T-helper 1 cell (primary cell): ENCODE results near the gene PREX1.

Experiments used
- DNase-seq, 5 donors: peaks; one replicate each; pipeline ENCODE4 v3.0.0-alpha.2; 2012 to 2020

PREX1 gene

DNA sequence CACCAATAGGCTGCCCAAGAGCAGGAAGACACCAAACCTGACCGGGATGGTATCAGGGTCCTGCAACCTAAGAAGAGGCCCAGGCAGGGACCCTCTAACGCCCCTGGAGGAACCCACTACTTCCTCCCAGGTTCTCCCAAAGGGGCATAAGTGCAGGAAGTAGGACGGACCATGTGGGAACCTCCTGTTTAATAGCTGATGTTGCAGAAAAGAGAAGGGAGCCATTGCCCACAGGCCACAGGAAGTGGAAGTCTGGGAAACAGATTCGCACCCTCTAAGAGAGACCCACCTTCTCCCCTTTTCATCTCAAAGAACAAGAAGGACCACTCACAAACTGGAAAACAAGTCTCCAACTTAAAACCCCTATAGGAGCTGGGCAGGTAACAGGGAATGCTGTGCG, 18.1 kb downstream of the PREX1 start:
- DNase-seq: no peak

DNA sequence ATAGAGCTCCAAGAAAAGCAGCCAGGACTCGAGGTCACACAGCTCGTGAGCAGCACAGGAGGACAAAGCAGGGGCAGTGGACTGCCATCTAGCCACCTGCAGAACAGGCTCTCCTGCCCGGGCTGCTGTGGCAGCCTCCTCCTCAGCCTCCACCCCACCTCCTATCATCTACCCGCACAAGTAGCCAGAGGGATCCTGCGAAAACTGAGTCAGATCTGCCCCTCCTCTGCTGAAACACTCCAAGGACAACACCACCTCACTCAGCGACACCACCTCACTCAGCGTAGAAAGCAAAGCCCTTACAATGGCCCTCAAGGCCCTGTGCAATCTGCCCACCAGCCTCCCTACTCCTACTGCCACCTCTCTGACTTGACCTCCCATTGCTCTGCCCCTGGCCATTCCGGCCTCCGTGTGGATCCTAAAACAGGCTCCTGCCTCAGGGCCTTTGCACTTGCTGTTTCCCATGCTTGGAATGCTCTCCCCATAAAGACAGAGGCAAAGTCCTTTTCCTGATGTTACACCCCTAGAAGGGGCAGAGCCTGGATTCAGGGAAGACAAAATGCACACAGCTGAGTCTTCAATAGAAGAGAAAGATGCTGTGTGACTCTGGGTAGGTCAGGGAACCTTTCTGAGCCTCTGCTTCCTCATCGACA, 19.3 kb downstream of the PREX1 start:
- no peak for DNase-seq

DNA sequence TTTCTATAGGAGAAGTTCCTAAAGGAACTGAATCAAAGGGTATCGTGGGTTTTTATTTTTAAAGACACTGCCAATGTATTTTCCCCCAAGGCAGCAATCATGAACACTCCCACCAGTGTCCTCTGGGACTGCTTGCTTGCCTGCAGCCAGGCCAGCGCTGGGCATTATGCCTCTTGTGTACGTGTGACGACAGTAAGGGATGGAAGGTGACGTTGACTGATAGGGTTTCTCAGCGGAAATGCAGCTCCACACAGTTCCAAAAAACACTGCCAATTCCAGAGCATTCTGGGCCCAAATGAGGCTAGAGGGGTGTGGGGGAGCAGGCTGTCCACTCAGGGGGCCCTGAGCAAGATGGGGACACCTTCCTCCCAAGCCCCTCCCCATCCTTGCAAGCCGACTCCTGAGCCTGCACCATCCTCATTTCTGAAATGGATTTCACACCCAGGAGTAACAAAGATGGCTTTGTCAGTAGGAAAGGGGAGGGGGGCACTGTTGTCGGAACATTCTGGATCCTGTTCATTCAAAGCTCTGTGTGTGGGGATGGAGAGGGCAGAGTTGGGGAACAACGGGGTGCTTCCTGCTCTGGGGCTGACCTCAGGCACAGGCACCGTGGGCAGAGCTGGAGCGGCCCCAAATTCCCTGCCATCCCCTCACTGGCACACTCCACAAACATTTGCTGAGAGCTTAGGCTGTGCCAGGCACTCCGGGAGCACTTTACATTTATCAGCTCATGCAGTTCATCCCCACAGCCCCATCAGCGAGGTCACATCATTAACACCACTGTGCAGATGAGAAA, 20.0 kb downstream of the PREX1 start:
- no peak for DNase-seq

DNA sequence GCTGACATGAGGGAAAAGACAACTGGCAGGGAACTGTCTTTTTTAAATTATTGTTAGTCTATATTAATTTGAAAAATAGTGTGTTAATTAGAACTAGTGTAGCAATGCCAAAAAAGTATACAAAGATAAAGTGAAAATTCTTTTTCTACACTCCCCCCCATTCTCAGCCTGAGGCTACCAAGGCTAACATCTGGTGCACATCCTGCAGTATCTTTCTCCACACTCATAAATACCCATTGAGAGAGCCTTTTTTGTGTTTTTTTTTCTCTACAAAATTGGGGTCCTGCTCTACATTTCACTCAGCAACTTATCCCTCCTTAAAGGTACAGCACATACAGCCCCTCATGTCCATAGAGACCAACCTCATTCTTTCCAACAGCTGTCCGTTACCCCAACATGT, 20.7 kb downstream of the PREX1 start:
- no peak for DNase-seq

DNA sequence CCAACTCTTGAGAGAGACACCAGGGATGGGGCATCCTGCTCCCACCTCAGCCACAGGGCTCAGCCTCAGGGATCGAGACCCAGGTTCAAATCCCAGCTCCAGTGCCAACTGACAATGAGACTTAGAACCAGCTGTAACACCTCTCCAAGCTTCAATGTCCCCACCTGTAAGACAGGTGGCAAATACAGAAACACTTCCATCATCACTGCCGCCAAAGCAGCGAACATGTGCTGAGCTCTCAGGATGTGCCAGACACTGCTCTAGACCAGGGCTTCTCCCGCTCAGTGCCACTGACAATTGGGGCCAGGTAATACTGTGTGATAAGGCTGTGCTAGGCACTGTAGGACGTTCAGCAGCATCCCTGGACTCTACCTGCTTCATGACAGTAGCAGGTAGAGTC, 22.1 kb downstream of the PREX1 start:
- DNase-seq: no peak

DNA sequence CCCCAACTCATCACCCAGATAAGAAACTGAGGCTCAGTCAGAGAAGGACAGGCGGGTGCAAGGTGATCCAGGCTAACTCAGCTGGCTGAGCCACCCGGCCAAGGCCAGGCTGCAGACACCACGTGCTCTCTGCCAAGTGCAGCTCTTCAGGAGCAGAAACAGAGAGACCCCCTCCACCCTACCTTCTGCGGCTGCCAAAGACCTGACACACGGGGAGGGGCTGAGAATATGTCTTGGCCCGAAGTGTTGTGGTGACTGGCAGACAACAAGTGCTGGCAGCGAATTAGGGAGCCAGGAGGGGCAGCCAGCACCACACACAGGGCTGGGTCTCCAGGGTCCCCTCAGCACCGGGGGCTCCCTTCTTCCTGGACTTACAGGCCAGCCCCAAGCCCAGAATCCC, 22.5 kb downstream of the PREX1 start:
- no peak for DNase-seq

DNA sequence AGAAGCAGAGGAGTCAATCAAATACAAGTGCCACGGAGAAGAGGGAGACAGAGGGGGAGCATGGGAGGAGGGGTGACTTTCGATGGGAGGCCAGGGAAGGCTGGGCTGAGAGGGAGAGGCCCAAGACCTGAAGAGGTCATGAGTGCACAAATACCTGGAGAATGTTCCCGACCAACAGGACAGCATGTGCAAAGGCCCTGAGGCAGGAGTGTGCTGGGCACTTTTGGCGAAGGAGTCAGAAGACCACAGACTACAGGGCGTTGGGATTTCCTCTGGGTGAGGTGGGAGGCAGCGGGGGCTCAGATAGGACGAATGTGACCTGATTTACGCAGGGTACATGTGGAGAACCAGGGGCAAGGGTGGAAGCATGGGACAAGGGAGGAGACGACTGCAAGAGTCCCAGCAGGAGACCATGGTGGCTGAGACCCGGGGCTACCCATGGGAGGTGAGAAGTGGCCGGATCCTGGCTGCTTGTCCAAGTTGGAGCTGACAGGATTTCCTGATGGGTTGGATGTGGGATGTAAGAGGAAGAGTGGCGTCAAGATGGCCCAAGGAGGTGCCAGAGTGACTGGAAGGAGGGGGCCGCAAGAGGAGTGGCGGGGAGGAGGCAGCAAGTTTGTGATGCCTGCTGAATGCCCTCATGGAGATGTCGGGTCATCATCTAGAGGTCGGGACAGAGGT, 23.4 kb downstream of the PREX1 start:
- DNase-seq: no peak

DNA sequence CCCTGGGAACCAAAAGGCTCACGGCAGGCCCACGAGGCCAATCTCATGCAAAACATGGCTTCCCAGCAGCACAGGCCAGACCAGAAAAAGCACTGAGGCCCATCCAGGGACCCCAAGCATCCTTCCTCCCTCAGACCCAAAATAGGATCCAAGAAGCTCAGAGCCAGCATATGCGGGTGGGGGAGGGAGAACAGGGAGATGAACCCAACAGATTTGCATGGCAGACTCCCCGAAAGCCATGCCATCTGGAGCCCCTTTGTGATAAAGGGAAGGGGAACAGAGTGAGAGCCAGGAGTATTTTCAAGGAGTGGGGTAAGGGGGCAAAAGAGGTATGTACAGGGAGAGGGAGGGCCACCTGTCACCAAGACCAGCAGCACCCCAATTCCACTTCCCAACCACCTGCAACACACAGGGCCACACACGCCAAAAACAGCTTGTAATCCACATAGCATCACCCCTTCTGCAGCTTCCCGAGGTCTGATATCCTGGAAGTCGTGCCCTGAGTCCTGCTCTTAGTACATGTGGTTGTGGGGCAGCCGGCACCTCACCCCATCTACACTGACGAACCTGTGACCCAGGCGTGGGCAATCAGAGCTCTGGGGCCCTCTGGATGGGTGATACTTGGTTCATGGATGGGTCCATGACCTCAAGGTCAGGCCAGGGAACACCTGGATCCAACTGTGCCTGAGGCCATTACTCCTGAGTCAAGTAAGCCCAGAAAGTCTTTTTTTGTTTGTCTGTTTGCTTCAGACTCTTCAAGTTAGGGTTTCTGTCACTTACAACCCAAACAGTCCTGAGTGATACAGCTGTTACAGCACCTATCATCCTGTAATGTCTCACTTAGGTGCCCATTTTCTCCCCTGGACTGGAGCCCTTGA, 24.4 kb downstream of the PREX1 start:
- no peak for DNase-seq

DNA sequence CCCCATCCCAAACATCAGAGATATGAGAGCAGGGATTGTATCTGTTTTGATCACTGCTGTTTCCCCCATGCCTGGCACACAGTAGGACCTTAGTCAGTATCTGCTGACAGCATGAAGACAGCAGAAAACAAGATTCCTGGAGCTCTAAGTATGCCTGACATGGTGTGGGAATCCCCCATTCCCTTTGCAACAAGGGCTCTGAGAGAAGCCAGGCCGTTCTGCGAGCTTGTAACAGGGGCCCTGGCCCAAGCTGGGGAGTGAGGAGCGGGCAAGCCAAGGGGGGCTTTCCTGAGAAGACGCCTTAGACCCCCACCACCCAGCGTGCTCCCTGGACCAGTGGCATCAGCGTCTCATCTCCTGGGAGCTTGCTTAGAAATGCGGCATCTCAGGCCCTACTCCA, 25.2 kb downstream of the PREX1 start:
- no peak for DNase-seq

DNA sequence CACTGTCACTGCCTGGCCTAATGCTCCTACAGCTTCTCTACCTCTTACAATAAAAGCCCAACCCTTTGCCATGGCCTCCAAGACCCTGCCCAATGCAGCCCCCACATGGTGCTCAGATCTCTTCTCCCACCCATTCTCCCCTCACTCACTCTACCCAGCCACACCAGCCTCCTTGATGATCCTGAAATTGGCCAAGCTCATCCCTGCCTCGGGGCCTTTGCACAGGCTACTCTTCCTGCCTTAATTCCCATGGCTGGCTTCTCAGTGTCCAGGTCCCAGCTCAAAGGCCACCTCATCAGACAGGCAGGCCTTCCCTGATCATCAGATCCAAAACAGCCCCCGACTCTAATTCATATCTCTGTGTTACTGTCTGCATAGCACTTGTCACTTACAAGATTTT, 25.6 kb downstream of the PREX1 start:
- DNase-seq: no peak

DNA sequence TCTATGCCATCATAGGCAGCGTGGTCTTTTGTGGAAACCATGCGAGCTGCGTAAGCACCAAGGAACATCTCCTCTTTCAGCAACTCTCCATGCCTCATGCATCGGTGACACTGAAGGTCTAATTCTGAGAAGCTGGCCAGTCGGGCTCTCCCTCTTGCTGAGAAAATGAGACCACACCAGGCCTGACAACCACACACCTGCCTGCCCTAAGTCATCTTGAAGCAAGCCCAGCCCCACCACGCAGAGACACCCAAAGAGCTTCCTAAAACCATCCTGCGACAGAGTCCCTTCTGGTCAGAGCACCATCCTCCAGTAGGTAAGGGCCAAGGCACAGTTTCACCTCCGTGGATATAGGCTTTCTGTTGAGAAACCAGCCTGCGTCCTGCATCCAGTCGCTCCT, 26.6 kb downstream of the PREX1 start:
- DNase-seq: no peak

DNA sequence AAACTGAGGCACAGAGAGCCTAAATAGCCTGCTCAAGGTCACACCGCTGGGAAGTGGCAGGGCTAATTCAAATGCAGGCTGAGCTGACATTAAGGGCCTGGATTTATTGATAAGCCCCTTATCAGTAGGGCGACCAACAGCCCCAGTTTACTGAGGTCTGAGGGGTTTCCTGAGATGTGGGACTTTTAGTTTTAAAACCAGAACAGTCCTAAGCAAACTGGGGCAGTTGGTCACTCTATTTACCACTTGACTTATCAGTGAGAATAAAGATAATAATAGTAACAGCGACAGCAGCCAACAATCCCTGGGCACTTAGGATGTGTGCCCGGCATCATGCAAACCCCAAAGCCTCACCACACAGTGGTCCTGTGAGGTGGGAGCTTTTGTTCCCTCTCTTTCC, 27.6 kb downstream of the PREX1 start:
- no peak for DNase-seq

DNA sequence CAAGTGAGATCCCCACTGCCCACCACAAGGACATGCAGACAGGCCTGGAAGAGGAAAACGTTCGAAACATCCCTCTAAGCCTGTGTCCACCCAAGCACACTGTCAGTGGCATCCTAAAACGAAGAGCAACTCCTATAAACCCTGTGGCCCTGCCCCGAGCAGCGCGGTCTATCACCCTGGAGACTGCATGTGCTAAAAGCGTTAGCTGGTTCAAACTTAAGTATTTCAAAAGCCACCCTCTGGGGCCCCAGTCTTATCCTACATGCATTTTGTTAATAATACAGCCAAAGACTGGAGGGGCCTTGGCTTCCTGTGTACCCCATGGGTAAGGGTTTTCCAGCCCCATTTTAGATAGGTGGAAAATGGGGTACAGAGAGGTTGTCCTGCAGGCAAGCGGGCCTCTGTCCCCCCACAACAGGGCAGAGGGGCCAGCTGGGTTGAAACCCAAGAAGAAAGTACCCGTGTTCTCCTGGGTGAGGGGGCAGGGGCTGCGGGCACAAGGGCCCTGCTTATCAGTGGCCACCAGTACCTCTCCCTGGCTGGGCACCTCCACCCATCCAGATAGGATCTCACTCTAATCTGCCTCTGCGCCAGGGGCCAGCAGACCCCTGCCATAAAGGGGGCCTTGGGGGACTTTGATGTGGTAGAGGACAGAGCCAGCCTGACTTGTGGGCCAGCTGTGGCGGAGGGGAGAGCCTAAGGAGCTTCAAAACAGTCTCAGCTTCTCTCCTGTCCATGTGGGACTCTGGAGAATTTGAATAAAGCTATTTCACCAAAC, 28.3 kb downstream of the PREX1 start:
- no peak for DNase-seq

DNA sequence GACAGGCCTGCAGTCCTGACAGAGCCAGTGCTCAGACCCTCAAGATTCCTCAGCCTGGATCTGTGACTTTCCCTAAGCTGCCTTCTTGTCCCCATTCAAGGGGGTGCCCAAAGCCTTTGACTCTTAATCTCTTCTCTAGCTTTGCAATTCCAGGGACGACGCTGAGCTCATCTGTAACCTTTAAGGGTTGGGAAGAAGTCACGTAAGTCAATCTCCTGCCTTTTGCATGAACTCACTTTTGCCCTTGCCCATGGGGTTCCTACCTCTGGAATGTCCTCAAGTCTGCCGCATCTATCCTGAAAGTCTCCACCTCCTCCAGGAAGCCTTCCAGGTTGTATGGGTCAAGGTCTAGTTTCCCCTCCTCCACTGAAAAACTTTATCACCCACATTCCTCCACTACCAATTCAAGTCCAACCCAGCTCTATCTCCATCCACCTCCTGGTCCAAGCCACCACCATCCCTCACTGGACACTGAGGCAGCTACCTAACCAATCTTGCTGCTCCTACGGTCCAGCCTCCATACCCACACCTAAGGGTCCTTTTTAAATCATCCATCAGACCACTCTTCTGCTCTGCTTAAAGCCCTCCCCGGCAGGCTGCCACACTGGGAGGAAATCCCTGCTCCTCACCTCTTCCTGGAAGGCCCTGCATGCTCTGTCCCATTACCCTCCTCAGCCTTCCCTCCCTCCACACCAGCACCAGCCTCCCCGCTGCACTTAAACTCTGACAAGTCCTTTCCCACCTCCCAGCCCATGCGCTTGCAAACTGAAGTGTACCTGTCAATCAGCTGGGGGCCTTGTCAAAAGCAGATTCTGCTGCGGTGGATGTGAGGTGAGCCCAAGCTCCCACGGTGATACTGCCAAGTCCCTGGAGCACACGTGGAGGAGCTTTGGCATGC, 29.7 kb downstream of the PREX1 start:
- no peak for DNase-seq

DNA sequence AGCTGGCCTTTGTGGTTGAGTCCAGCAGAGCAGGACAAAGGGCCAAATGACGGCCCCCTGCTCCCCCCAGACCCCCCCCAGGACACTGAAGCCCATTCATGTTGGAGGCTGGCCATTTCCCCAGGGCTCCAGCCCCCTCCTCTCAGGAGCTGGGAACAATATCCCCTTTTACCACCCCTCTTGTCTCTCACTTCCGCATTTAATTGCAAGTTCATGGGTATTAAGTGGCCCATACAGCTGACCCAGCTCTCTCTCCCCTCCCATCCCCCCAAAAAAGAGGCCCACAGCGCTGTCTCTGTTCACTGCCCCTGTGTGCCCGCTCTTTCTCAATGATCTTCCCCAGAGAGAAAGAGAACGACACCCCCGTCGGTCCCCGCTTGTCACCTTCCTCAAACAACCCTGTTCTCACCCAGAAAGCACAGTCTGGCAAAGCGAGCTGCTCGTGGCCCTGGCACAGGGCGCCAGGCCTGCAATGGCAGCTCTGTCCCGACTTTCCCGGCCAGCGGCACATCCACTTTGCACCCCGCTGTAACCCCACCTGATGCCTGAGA, 30.4 kb downstream of the PREX1 start:
- DNase-seq: no peak

DNA sequence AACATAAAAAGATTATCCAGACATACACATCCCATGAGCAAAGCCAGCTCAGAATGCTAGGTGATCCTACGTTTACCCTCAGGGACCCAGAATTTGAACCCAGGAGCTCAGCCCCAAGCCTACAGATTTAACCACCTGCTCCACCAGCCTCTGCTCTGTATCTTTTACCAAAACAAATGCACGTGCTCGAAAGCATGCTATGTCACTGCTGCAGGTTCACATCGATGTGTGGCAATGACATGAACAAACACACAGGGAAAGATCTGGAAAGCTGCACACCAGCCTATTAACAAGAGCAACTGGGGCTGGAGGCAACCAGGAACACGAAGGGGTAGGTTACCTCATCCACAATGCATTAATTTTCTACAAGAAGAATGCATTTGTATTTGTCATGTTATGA, 32.1 kb downstream of the PREX1 start:
- no peak for DNase-seq

DNA sequence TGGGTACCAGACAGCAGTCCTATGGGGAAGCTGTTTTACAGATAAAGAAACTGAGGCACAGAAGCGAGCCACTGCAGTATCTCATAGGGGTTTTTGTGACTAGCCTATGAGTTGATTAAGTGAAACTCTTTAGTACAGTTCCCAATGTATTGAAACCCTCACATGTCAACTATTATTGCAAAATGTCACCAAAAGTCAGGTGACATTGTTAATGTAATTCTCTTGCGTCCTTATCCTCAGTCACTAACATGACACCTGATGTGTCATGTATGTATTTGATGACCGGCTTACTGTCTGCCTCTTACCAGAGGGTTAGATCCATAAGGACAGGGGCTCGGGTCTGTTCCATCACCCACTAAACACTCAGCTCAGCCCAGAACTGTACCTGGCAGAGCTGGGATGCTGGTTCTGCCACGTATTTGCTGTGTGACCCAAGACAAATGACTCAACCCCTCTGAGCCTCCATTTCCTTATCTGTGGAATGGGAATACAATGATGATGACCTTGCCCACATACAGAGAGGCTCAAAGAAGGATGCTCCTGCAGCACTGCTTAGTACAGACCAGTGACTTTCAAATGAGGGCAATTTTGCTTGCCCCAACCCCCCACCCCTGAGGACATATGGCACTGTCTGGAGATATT, 32.9 kb downstream of the PREX1 start:
- no peak for DNase-seq

DNA sequence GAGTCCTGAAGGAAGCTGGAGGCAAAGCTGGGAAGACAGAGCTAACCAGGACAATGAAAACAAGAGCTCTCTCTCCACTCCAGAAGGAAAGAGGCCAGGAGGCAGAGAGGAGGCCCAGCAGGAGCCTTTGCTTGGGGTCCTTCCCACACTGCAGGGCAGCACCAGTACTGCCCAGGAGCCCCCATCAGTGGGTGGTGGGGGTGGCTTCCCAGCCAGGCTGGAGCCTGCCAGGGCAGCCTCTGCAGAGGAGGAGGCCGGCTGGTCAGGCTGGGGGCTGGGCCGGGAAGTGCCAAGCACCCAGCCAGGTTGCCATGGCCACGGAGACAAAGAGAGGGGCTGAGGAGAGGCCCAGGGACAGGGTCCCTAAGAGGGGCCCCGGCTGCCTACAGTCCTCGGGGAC, 33.4 kb downstream of the PREX1 start:
- no peak for DNase-seq

DNA sequence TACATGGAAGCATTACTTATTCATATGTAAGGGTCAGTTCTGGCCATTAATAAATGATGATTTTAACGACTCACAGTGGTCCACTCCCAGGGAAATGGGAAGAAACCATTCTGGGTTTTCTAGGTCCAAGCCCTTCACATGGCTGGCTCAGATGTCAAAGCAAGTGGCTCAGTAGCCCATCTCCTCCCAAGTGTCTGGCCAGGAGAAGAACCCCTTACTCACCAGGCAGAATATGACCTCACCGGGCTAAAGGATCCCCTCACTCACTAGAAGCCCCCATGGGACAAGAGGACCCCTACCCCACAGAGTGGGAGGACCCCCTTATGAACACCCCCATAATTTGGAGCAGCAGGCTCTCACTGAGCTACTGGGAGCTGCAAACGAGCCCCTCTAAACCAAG, 34.0 kb downstream of the PREX1 start:
- DNase-seq: no peak

DNA sequence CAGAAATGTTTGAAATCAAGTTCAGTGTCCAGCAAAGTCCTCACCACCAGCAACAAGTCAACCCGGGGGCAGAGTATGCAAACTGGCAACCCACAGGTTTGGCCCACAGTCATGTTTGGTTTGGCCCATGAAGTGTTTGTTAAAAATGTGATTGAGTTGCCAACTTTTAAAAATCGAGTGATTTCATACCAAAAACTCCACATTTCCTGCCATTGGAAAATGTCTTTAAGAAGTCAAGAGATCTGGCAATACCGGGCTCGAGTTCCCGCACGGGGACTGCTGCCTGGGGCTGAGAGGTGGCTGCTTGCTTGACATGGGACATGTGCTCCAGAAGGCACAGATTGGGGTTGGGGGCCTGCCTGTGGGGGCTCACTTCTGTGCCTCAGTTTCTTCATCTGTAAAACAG, 36.1 kb downstream of the PREX1 start:
- DNase-seq: no peak
